ENCODE data around the gene ZNF444. TPM values are rescaled to one million over a fixed set of nuclear protein-coding genes. Genes with fewer than 3 reads are reported as not detected.

ZNF444 gene
- total RNA-seq (10 to 100 TPM; 16.0 to 26.1 TPM), polyA plus RNA-seq (10 to 100 TPM in 1 of 2 donors, 1 to 10 TPM in 1; 6.1 to 30.4 TPM)

DNA sequence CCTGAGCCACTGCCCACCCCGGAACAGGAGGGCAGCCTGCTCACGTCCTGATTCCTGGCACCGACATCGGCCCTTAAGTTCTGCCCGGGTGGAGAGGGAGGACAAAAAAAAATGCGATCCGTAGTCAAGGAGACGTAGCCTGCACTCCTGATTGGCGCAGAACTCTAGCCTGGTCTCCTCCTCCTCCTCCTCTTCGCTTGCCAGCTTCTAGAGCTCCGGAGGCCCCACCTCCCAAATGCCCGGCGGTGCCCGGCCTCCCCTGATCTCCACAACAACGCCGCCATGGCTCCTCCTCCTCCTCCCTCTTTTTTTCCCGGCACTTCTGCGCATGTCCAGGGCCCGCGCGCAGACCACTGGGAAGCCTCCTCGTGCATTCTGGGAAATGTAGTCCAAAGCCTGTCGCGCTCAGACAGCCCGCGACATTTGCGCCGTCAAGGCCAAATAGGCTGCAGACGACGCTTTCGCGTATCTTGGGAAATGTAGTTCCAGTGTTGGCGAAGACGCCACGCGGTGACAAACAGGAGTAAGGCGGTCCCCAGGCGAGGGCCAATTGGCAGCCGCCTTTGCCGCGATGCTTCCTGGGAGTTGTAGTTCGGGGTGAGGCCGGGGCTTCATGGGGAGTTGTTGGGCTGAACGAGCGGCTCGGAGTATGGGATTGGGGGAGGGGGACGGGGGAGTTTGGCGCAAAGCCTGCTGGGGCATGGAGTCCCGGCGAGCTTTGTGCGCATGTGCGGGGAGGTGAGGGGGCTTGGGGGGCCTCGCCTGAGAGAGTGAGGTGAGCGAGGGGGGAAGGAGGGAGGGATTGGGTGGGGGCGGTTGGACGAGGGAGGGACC, at the start of gene ZNF444:
Gene ZNF444 (plus strand): TSS at position 705 of the 834 bp plus-strand sequence. CDS start 5,625 bp downstream, outside the sequence.
- peaks cover 13 to 80% (median 69%) of the 10 kb centered on the region in 4 donors for H3K4me1 ChIP-seq (ENCODE audit: control insufficient read depth in 4 of 4, insufficient read depth in 4 of 4, low read length in 3 of 4)
- H3K36me3 ChIP-seq (ENCODE audit: control insufficient read depth in 4 of 4, insufficient read depth in 3 of 4, low read depth in 1 of 4, low read length in 3 of 4) = no peaks in the 10 kb centered on the region
- H3K9me3 ChIP-seq (ENCODE audit: control insufficient read depth in 4 of 4, low read length in 3 of 4) = no peaks in the 10 kb centered on the region
- H3K9ac ChIP-seq (ENCODE audit: low read depth in 1 of 2, low read length in 2 of 2) = peak within 1 kb of the TSS; percentile 61 to 90
- no peak for TF ChIP-seq FOXA2 (IDR thresholded peaks at IDR 0.05)
- peak in 1 of 2 donors; percentile 17 for TF ChIP-seq EGR1 (IDR thresholded peaks at IDR 0.05; ENCODE audit: low read depth in 2 of 2)
- TF ChIP-seq HNF4A (conservative IDR thresholded peaks at IDR 0.05) = peak; percentile 18 to 40
- TF ChIP-seq REST (IDR thresholded peaks at IDR 0.05) = peak; percentile 33
- peak; percentile 4 for TF ChIP-seq NR2F2 (IDR thresholded peaks at IDR 0.05)
- TF ChIP-seq HNF4G (IDR thresholded peaks at IDR 0.05) = no peak
- peak; percentile 15 to 86 for TF ChIP-seq GABPA (IDR thresholded peaks at IDR 0.05 in 1 of 2, conservative IDR thresholded peaks at IDR 0.05 in 1 of 2)
- TF ChIP-seq ZBTB33 (IDR thresholded peaks at IDR 0.05) = peak; percentile 98
- peak in 1 of 2 donors; percentile 38 for TF ChIP-seq JUND (IDR thresholded peaks at IDR 0.05)
- TF ChIP-seq RXRA (IDR thresholded peaks at IDR 0.05) = peak in 1 of 2 donors; percentile 56
- peak; percentile 99 for TF ChIP-seq YY1 (IDR thresholded peaks at IDR 0.05)
- no peak for TF ChIP-seq TAF1 (conservative IDR thresholded peaks at IDR 0.05)
- peak in 1 of 2 donors; percentile 3 for TF ChIP-seq RAD21 (IDR thresholded peaks at IDR 0.05)
- TF ChIP-seq, protein P1, sequence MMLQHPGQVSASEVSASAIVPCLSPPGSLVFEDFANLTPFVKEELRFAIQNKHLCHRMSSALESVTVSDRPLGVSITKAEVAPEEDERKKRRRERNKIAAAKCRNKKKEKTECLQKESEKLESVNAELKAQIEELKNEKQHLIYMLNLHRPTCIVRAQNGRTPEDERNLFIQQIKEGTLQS (IDR thresholded peaks at IDR 0.05) = peak; percentile 44
- TF ChIP-seq FOXA1 (IDR thresholded peaks at IDR 0.05) = peak; percentile 61
- peak; percentile 88 for TF ChIP-seq SP1 (IDR thresholded peaks at IDR 0.05)
- peak; percentile 85 for TF ChIP-seq MAX (IDR thresholded peaks at IDR 0.05)
- TF ChIP-seq, protein P2, sequence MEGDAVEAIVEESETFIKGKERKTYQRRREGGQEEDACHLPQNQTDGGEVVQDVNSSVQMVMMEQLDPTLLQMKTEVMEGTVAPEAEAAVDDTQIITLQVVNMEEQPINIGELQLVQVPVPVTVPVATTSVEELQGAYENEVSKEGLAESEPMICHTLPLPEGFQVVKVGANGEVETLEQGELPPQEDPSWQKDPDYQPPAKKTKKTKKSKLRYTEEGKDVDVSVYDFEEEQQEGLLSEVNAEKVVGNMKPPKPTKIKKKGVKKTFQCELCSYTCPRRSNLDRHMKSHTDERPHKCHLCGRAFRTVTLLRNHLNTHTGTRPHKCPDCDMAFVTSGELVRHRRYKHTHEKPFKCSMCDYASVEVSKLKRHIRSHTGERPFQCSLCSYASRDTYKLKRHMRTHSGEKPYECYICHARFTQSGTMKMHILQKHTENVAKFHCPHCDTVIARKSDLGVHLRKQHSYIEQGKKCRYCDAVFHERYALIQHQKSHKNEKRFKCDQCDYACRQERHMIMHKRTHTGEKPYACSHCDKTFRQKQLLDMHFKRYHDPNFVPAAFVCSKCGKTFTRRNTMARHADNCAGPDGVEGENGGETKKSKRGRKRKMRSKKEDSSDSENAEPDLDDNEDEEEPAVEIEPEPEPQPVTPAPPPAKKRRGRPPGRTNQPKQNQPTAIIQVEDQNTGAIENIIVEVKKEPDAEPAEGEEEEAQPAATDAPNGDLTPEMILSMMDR (IDR thresholded peaks at IDR 0.05; ENCODE audit: low read depth, low read length, missing input control) = no peak
- peak within 1 kb of the TSS; percentile 52 to 83 (median 67) for H3K4me3 ChIP-seq (ENCODE audit: low read depth in 1 of 3, low read length in 3 of 3)
- peak within 1 kb of the TSS; percentile 90 for H3K27ac ChIP-seq (ENCODE audit: low read depth in 1 of 2, low read length in 2 of 2)
- under 1% methylated on average over 56 of the region's 56 CpGs for WGBS
- peak; percentile 97 for DNase-seq (ENCODE audit: low spot score)
- no peaks in the 10 kb centered on the region for H3K27me3 ChIP-seq (ENCODE audit: control insufficient read depth in 4 of 4, insufficient read depth in 4 of 4, low read length in 3 of 4)
